HCT116 (cell line): ENCODE measurements around the gene ARPP21. TPM values are rescaled to one million over a fixed set of nuclear protein-coding genes. Genes with fewer than 3 reads are reported as not detected.

Experiments
- ATAC-seq: fragments of 200-7000 bp; cut with Tn5 transposase; 2 replicates; pipeline ENCODE4 v1.9.1; 2020; ENCODE audit warnings: mild to moderate bottlenecking, moderate library complexity
- BruUV-seq: library from RNA; stranded (reverse); fragments of 400-500 nt; replicated peaks from 2 replicates; lab custom pipeline; 2021; lab: Mats Ljungman, UMichigan
- CTCF ChIA-PET: fragments of 300-600 bp; sonication (Branson Sonifier 250); formaldehyde crosslinking; loops from one replicate; lab custom pipeline; 2021; ENCODE audit warnings: antibody characterized with exemption; lab: Charles Lee
- POLR2A ChIA-PET: fragments of 300-600, 350-600 bp; sonication (Branson Sonifier 250); formaldehyde crosslinking; loops from one replicate; lab custom pipeline; 2021; ENCODE audit warnings: antibody characterized with exemption; lab: Charles Lee
- RAD21 ChIA-PET, 2 experiments: fragments of 300-600 bp; sonication (Branson Sonifier 250); formaldehyde crosslinking; loops; one replicate each; lab custom pipeline; 2023; ENCODE audit warnings: low total read pairs in 2 of 2; ENCODE audit not compliant: uncharacterized antibody in 2 of 2, unreplicated experiment in 2 of 2, low non-redundant PET in 1 of 2; lab: Charles Lee
- DNase-seq: peaks from one replicate; pipeline ENCODE4 v3.0.0-alpha.2; 2010; ENCODE audit warnings: low read depth, low spot score
- H2AFZ ChIP-seq: fragments of 200-600 bp; shearing (Covaris generic), sonication (generic); 2 replicates; pipeline ENCODE4 v1.6.1; 2017; ENCODE audit warnings: low read depth, mixed run types, mixed read lengths, antibody characterized with exemption, low read length; ENCODE audit not compliant: poor library complexity, severe bottlenecking
- H3K27ac ChIP-seq: 2 replicates; pipeline ENCODE4 v1.5.1; 2012; ENCODE audit warnings: low read depth, low read length
- H3K27me3 ChIP-seq: fragments of 200-600 bp; sonication (generic); 2 replicates; pipeline ENCODE4 v1.6.1; 2016; ENCODE audit warnings: mixed run types, low read length, mixed read lengths; ENCODE audit not compliant: insufficient read depth
- H3K36me3 ChIP-seq, 2 experiments: fragments of 200-500 bp in 1 of 2; fragments of 200-600 bp in 1 of 2; sonication (Bioruptor generic) in 1 of 2; sonication (generic) in 1 of 2; 2 replicates each; pipeline versions ENCODE4 v1.5.1 to v1.6.1; 2014 to 2016; ENCODE audit warnings: low read length in 2 of 2, inconsistent platforms in 1 of 2, mixed read lengths in 1 of 2, mixed run types in 1 of 2; ENCODE audit not compliant: insufficient read depth in 2 of 2, control insufficient read depth in 1 of 2
- H3K4me1 ChIP-seq, 2 experiments: fragments of 200-600 bp in 1 of 2; sonication (generic) in 1 of 2; 2 replicates each; pipeline versions ENCODE4 v1.5.1 to v1.6.1; 2012 to 2017; ENCODE audit warnings: low read length in 2 of 2, inconsistent platforms in 1 of 2, mild to moderate bottlenecking in 1 of 2, mixed read lengths in 1 of 2, mixed run types in 1 of 2, moderate library complexity in 1 of 2; ENCODE audit not compliant: insufficient read depth in 2 of 2, control insufficient read depth in 1 of 2
- H3K4me2 ChIP-seq: fragments of 200-600 bp; sonication (generic); 2 replicates; pipeline ENCODE4 v1.6.1; 2017; ENCODE audit warnings: mixed run types, low read length, mixed read lengths
- H3K4me3 ChIP-seq, 2 experiments: fragments of 200-600 bp in 1 of 2; sonication (generic) in 1 of 2; replicated peaks in 1 of 2; 2 replicates each; pipeline ENCODE4 v1.5.1; 2011 to 2016; ENCODE audit warnings: low read length in 2 of 2, control low read depth in 1 of 2, low read depth in 1 of 2, mild to moderate bottlenecking in 1 of 2, mixed read lengths in 1 of 2, mixed run types in 1 of 2
- H3K79me2 ChIP-seq: fragments of 200-600 bp; sonication (generic); 2 replicates; pipeline ENCODE4 v1.6.1; 2017; ENCODE audit warnings: mild to moderate bottlenecking, mixed run types, low read length, moderate library complexity, mixed read lengths; ENCODE audit not compliant: insufficient read depth
- H3K9ac ChIP-seq: fragments of 200-600 bp; sonication (generic); 2 replicates; pipeline ENCODE4 v1.6.1; 2016; ENCODE audit warnings: low read length, mixed read lengths
- H3K9me2 ChIP-seq: fragments of 200-600 bp; sonication (generic), shearing (Covaris generic); 2 replicates; pipeline ENCODE4 v1.6.1; 2017; ENCODE audit warnings: mixed run types, mild to moderate bottlenecking, moderate library complexity; ENCODE audit not compliant: insufficient read depth
- H3K9me3 ChIP-seq, 2 experiments: fragments of 200-500 bp in 1 of 2; fragments of 200-600 bp in 1 of 2; sonication (Bioruptor generic) in 1 of 2; sonication (generic) in 1 of 2; 2 replicates each; pipeline ENCODE4 v1.6.1; 2014 to 2017; ENCODE audit warnings: low read length in 2 of 2, mixed read lengths in 2 of 2, inconsistent platforms in 1 of 2, low read depth in 1 of 2, mild to moderate bottlenecking in 1 of 2, mixed run types in 1 of 2, moderate library complexity in 1 of 2; ENCODE audit not compliant: control insufficient read depth in 1 of 2, insufficient read depth in 1 of 2
- H4K20me1 ChIP-seq: fragments of 200-600 bp; sonication (generic), shearing (Covaris generic); 2 replicates; pipeline ENCODE4 v1.6.1; 2017; ENCODE audit warnings: mixed run types, mild to moderate bottlenecking, moderate library complexity; ENCODE audit not compliant: insufficient read depth
- CBX3 ChIP-seq: IDR thresholded peaks from 2 replicates; pipeline ENCODE4 v1.6.1; 2012; ENCODE audit warnings: low read depth
- CEBPB ChIP-seq: IDR thresholded peaks from 2 replicates; pipeline ENCODE4 v1.6.1; 2012; ENCODE audit warnings: low read depth
- EGR1 ChIP-seq: IDR thresholded peaks from 2 replicates; pipeline ENCODE4 v1.6.1; 2012; ENCODE audit warnings: low read depth
- ELF1 ChIP-seq: IDR thresholded peaks from 2 replicates; pipeline ENCODE4 v1.6.1; 2012; ENCODE audit warnings: low read depth, borderline replicate concordance
- EZH2 ChIP-seq: fragments of 200-600 bp; sonication (generic); IDR thresholded peaks from 2 replicates; pipeline ENCODE4 v1.6.1; 2017; ENCODE audit warnings: antibody characterized with exemption, mixed run types
- FOSL1 ChIP-seq: IDR thresholded peaks from 2 replicates; pipeline ENCODE4 v1.6.1; 2012; ENCODE audit warnings: low read depth
- JUND ChIP-seq: IDR thresholded peaks from 2 replicates; pipeline ENCODE4 v1.6.1; 2012
- MAX ChIP-seq: IDR thresholded peaks from 2 replicates; pipeline ENCODE4 v1.6.1; 2012
- RAD21 ChIP-seq: IDR thresholded peaks from 2 replicates; pipeline ENCODE4 v1.6.1; 2012; ENCODE audit warnings: low read depth, mild to moderate bottlenecking
- SIN3A ChIP-seq: IDR thresholded peaks from 2 replicates; pipeline ENCODE4 v1.6.1; 2012; ENCODE audit warnings: low read depth
- SP1 ChIP-seq: IDR thresholded peaks from 2 replicates; pipeline ENCODE4 v1.6.1; 2012; ENCODE audit warnings: low read depth
- TCF7L2 ChIP-seq: IDR thresholded peaks from 2 replicates; pipeline ENCODE4 v1.7.0; 2011; ENCODE audit warnings: borderline replicate concordance, inconsistent platforms; ENCODE audit not compliant: insufficient read depth, insufficient read length; ENCODE audit errors: extremely low read depth
- ZBTB33 ChIP-seq: IDR thresholded peaks from 2 replicates; pipeline ENCODE4 v1.6.1; 2011; ENCODE audit warnings: mild to moderate bottlenecking, low read length, moderate library complexity; ENCODE audit not compliant: insufficient replicate concordance; ENCODE audit errors: extremely low read depth
- intact Hi-C: fragments of 100-400 bp; cut with micrococcal nuclease; formaldehyde crosslinking; loops from 2 replicates; pipeline ENCODE4 v1.10.0; 2022
- total RNA-seq: library from RNA; stranded (reverse); gene quantifications from one replicate; pipeline ENCODE4 v1.2.1, GENCODE V29; 2021; ENCODE audit not compliant: unreplicated experiment

ARPP21 gene
- total RNA-seq, 1 experiment from 2014 or later, result not detected

- Histone ChIP-seq H3K27ac (no peak overlapping the region), H3K9ac (no peak overlapping the region), H3K79me2 (no peaks in the 10 kb centered on the region), H2AFZ (no peak overlapping the region), H3K4me3 (no peak overlapping the region), H4K20me1 (no peaks in the 10 kb centered on the region), H3K9me2 (no peaks in the 10 kb centered on the region), H3K4me2 (no peak overlapping the region), H3K4me1 (no peaks in the 10 kb centered on the region), H3K9me3 (peaks cover 0 to 12% of the 10 kb centered on the region in 2 experiments; a peak in 2 of 4 replicates), H3K36me3 (no peaks in the 10 kb centered on the region), H3K27me3 (no peaks in the 10 kb centered on the region)
- ATAC-seq, result no peak
- BruUV-seq, result no TSS peak
- RAD21 ChIA-PET, result no interaction called here
- intact Hi-C loops, result no loop called here
- DNase-seq, result no peak
- CTCF ChIA-PET, result no interaction called here
- no peak for TF ChIP-seq SP1
- no peak for TF ChIP-seq EZH2
- no peak for TF ChIP-seq EGR1
- TF ChIP-seq RAD21, result no peak
- TF ChIP-seq JUND, result no peak
- TF ChIP-seq MAX, result no peak
- TF ChIP-seq ZBTB33, result no peak
- no peak for TF ChIP-seq CEBPB
- POLR2A ChIA-PET, result no interaction called here
Measured at GRCh38 chr3:35643495-35643894, 4.2 kb downstream of the ARPP21 start.

GRCh38 chr3:35644451-35644850 is 5.1 kb downstream of the ARPP21 start:
- H3K4me1 ChIP-seq, result no peaks in the 10 kb centered on the region
- no peaks in the 10 kb centered on the region for H3K27me3 ChIP-seq
- H3K9me2 ChIP-seq, result no peaks in the 10 kb centered on the region
- no peaks in the 10 kb centered on the region for H4K20me1 ChIP-seq
- POLR2A ChIA-PET, result no interaction called here
- intact Hi-C loops, result no loop called here
- no peak for DNase-seq
- H3K9me3 ChIP-seq, result peaks cover 0 to 9% of the 10 kb centered on the region in 2 experiments; a peak in 2 of 4 replicates
- TF ChIP-seq ELF1, result no peak
- no peak for TF ChIP-seq CEBPB
- TF ChIP-seq FOSL1, result no peak
- TF ChIP-seq SIN3A, result no peak
- TF ChIP-seq TCF7L2, result no peak
- TF ChIP-seq EZH2, result no peak
- TF ChIP-seq EGR1, result no peak
- no peak for TF ChIP-seq CBX3
- no peaks in the 10 kb centered on the region for H3K79me2 ChIP-seq
- H3K36me3 ChIP-seq, result no peaks in the 10 kb centered on the region
- no peak overlapping the region for H3K27ac ChIP-seq
- no peak overlapping the region for H2AFZ ChIP-seq
- H3K9ac ChIP-seq, result no peak overlapping the region
- no peak overlapping the region for H3K4me3 ChIP-seq
- CTCF ChIA-PET, result no interaction called here
- H3K4me2 ChIP-seq, result no peak overlapping the region
- no TSS peak for BruUV-seq
- RAD21 ChIA-PET, result no interaction called here
- no peak for ATAC-seq
